Neuronal stem cell (in vitro differentiated cells): Measurements from ENCODE around the gene CERS3.

Source experiments
- DNase-seq: peaks from one replicate; pipeline ENCODE4 v3.0.0-alpha.2; 2013; ENCODE audit warnings: low spot score
- H2AFZ ChIP-seq: one replicate; pipeline ENCODE4 v1.6.1; 2013; ENCODE audit warnings: mild to moderate bottlenecking, low read length, inconsistent platforms
- H2AK5ac ChIP-seq: 2 replicates; pipeline ENCODE4 v1.6.1; 2013; ENCODE audit warnings: low read depth, mild to moderate bottlenecking, inconsistent platforms, low read length, moderate library complexity, mixed read lengths
- H2BK120ac ChIP-seq: 2 replicates; pipeline ENCODE4 v1.6.1; 2013; ENCODE audit warnings: low read depth, mild to moderate bottlenecking, inconsistent platforms, low read length, moderate library complexity, mixed read lengths
- H2BK12ac ChIP-seq: one replicate; pipeline ENCODE4 v1.6.1; 2013; ENCODE audit warnings: low read length, inconsistent platforms
- H2BK15ac ChIP-seq: 2 replicates; pipeline ENCODE4 v1.6.1; 2013; ENCODE audit warnings: mild to moderate bottlenecking, low read length, inconsistent platforms, mixed read lengths
- H2BK5ac ChIP-seq: one replicate; pipeline ENCODE4 v1.6.1; 2013; ENCODE audit warnings: inconsistent platforms, mild to moderate bottlenecking, low read length, moderate library complexity
- H3K14ac ChIP-seq: one replicate; pipeline ENCODE4 v1.6.1; 2013; ENCODE audit warnings: low read length, inconsistent platforms
- H3K18ac ChIP-seq: 2 replicates; pipeline ENCODE4 v1.6.1; 2013; ENCODE audit warnings: low read length, inconsistent platforms
- H3K23ac ChIP-seq: 2 replicates; pipeline ENCODE4 v1.6.1; 2013; ENCODE audit warnings: low read depth, mild to moderate bottlenecking, mixed read lengths, low read length, inconsistent platforms; ENCODE audit not compliant: poor library complexity
- H3K27ac ChIP-seq: replicated peaks from 3 replicates; pipeline ENCODE4 v1.5.1; 2013; ENCODE audit warnings: low read length, inconsistent platforms
- H3K27me3 ChIP-seq, 3 experiments: 2 replicates each; pipeline ENCODE4 v1.6.1; 2013; ENCODE audit warnings: low read length in 3 of 3, mild to moderate bottlenecking in 2 of 3, inconsistent platforms in 1 of 3, low read depth in 1 of 3, mixed read lengths in 1 of 3, moderate library complexity in 1 of 3; ENCODE audit not compliant: control insufficient read depth in 3 of 3, insufficient read depth in 3 of 3
- H3K36me3 ChIP-seq, 2 donors: replicated peaks in 1 of 2; 2 replicates each; pipeline ENCODE4 v1.6.1; 2013; ENCODE audit warnings: low read length in 2 of 2; ENCODE audit not compliant: control insufficient read depth in 2 of 2, insufficient read depth in 2 of 2
- H3K4ac ChIP-seq: 2 replicates; pipeline ENCODE4 v1.6.1; 2013; ENCODE audit warnings: inconsistent platforms, mild to moderate bottlenecking, low read length, moderate library complexity
- H3K4me1 ChIP-seq, 2 donors: 1 replicate in 1 of 2; 2 replicates in 1 of 2; pipeline ENCODE4 v1.6.1; 2013; ENCODE audit warnings: low read length in 2 of 2, low read depth in 1 of 2; ENCODE audit not compliant: control insufficient read depth in 2 of 2, insufficient read depth in 1 of 2
- H3K4me2 ChIP-seq: one replicate; pipeline ENCODE4 v1.6.1; 2013; ENCODE audit warnings: mild to moderate bottlenecking, low read length, inconsistent platforms; ENCODE audit not compliant: insufficient read depth, poor library complexity, severe bottlenecking
- H3K4me3 ChIP-seq, 2 donors: 2 replicates each; pipeline ENCODE4 v1.5.1; 2013; ENCODE audit warnings: low read length in 2 of 2, mild to moderate bottlenecking in 2 of 2, inconsistent platforms in 1 of 2, moderate library complexity in 1 of 2
- H3K79me1 ChIP-seq: one replicate; pipeline ENCODE4 v1.6.1; 2013; ENCODE audit warnings: low read depth, mild to moderate bottlenecking, inconsistent platforms, low read length, moderate library complexity
- H3K9ac ChIP-seq: one replicate; pipeline ENCODE4 v1.6.1; 2013; ENCODE audit warnings: mild to moderate bottlenecking, low read depth, low read length, inconsistent platforms; ENCODE audit not compliant: poor library complexity
- H3K9me3 ChIP-seq, 2 donors: replicated peaks in 1 of 2; 2 replicates each; pipeline versions ENCODE3 to v1.6.1; 2013; ENCODE audit warnings: low read length in 2 of 2, mild to moderate bottlenecking in 2 of 2, inconsistent platforms in 1 of 2, low read depth in 1 of 2, mixed read lengths in 1 of 2, moderate library complexity in 1 of 2; ENCODE audit not compliant: control insufficient read depth in 2 of 2, insufficient read depth in 1 of 2
- H4K8ac ChIP-seq: one replicate; pipeline ENCODE4 v1.6.1; 2013; ENCODE audit warnings: low read depth, mild to moderate bottlenecking, inconsistent platforms, low read length, moderate library complexity
- H4K91ac ChIP-seq: one replicate; pipeline ENCODE4 v1.6.1; 2013; ENCODE audit warnings: low read length, low read depth, mild to moderate bottlenecking, inconsistent platforms; ENCODE audit not compliant: poor library complexity
- WGBS, 2 donors: extraction: QIAGEN DNeasy Blood & Tissue Kit; methylation state at CpG; one replicate each; pipeline ENCODE4 v1.1.7; 2013; ENCODE audit warnings: missing lambda C conversion rate in 2 of 2, mixed read lengths in 1 of 2; ENCODE audit not compliant: insufficient read length in 2 of 2, insufficient replicate concordance in 1 of 2; ENCODE audit errors: extremely low coverage in 2 of 2; 5-methylcytosine and 5-hydroxymethylcytosine counted together

Gene CERS3

GRCh38 chr15:100439514-100439913 lies 89.2 kb downstream of the CERS3 start:
- peaks cover 0 to 3% of the 10 kb centered on the region in 2 donors for H3K9me3 ChIP-seq
- WGBS, 2 donors, result no CpG with 5 or more reads among the region's 4 CpGs

GRCh38 chr15:100438570-100438969 lies 90.2 kb downstream of the CERS3 start:
- no peak overlapping the region for H3K4ac ChIP-seq
- no peak overlapping the region for H2BK120ac ChIP-seq
- H2BK5ac ChIP-seq, result no peak overlapping the region
- H3K27ac ChIP-seq, result no peak overlapping the region
- no peak overlapping the region for H4K8ac ChIP-seq
- H4K91ac ChIP-seq, result no peak overlapping the region
- H3K27me3 ChIP-seq, result peaks cover 0 to 2% (median 0%) of the 10 kb centered on the region in 3 experiments
- H3K36me3 ChIP-seq, result no peaks in the 10 kb centered on the region
- no peak overlapping the region for H2AK5ac ChIP-seq
- no peak overlapping the region for H2BK12ac ChIP-seq
- no peak overlapping the region for H2BK15ac ChIP-seq
- no peak overlapping the region for H3K4me3 ChIP-seq
- H3K9me3 ChIP-seq, result peaks cover 0 to 3% of the 10 kb centered on the region in 2 donors
- DNase-seq, result no peak
- no peak overlapping the region for H2AFZ ChIP-seq
- H3K9ac ChIP-seq, result no peak overlapping the region
- H3K79me1 ChIP-seq, result no peaks in the 10 kb centered on the region
- H3K4me2 ChIP-seq, result no peak overlapping the region
- H3K4me1 ChIP-seq, result no peaks in the 10 kb centered on the region
- H3K18ac ChIP-seq, result no peak overlapping the region
- WGBS, 2 donors, result no CpG with 5 or more reads among the region's 2 CpGs
- H3K23ac ChIP-seq, result no peak overlapping the region
- no peak overlapping the region for H3K14ac ChIP-seq

More at GRCh38 chr15:100439514-100439913, 89.2 kb downstream of the CERS3 start:
- H3K4me2 ChIP-seq, result no peak overlapping the region
- H2BK12ac ChIP-seq, result no peak overlapping the region
- H2AK5ac ChIP-seq, result no peak overlapping the region
- no peak overlapping the region for H3K18ac ChIP-seq
- no peak overlapping the region for H2BK120ac ChIP-seq
- H2AFZ ChIP-seq, result no peak overlapping the region
- H3K4me1 ChIP-seq, result no peaks in the 10 kb centered on the region
- no peaks in the 10 kb centered on the region for H3K79me1 ChIP-seq
- no peak overlapping the region for H3K27ac ChIP-seq
- no peak overlapping the region for H3K9ac ChIP-seq
- no peak overlapping the region for H3K23ac ChIP-seq
- H3K36me3 ChIP-seq, result no peaks in the 10 kb centered on the region
- no peak overlapping the region for H3K4ac ChIP-seq
- H3K4me3 ChIP-seq, result no peak overlapping the region
- H3K14ac ChIP-seq, result no peak overlapping the region
- no peak for DNase-seq
- no peak overlapping the region for H4K8ac ChIP-seq
- H4K91ac ChIP-seq, result no peak overlapping the region
- no peak overlapping the region for H2BK5ac ChIP-seq
- peaks cover 0 to 2% (median 0%) of the 10 kb centered on the region in 3 experiments for H3K27me3 ChIP-seq
- H2BK15ac ChIP-seq, result no peak overlapping the region

DNA sequence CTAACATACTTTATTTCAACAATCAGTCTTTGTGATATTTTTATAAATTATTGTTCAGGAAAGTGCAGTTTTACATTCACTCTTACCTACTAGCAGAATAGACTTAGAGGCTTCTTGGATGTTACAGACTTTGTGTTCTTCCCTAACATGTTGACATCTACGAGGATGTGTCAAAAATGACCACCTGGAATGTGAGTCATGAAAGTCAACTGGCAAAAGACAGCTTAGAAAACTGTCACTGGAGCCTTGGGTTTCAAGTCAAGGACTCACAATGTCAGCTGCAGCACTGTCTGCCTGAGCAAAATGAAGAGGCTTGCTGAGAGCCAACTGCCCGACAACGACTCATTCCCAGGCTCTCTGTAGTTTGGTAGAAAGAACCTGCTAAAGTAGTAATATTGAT lies 91.5 kb downstream of the CERS3 start:
- Histone ChIP-seq H2AFZ (no peak overlapping the region), H3K4me2 (no peak overlapping the region), H3K79me1 (no peaks in the 10 kb centered on the region), H2BK120ac (no peak overlapping the region), H3K9ac (no peak overlapping the region), H3K18ac (no peak overlapping the region), H3K36me3 (no peaks in the 10 kb centered on the region), H2BK5ac (no peak overlapping the region), H3K9me3 (peaks cover 0 to 5% of the 10 kb centered on the region in 2 donors), H2AK5ac (no peak overlapping the region), H2BK15ac (no peak overlapping the region), H4K8ac (no peak overlapping the region), H3K4ac (no peak overlapping the region), H3K4me1 (no peaks in the 10 kb centered on the region), H3K14ac (no peak overlapping the region), H2BK12ac (no peak overlapping the region), H3K23ac (no peak overlapping the region), H3K4me3 (no peak overlapping the region), H4K91ac (no peak overlapping the region), H3K27ac (no peak overlapping the region), H3K27me3 (peaks cover 0 to 2% (median 0%) of the 10 kb centered on the region in 3 experiments)
- no peak for DNase-seq
- WGBS, 2 donors, result no CpG with 5 or more reads among the region's 3 CpGs

GRCh38 chr15:100434561-100434960 lies 94.2 kb downstream of the CERS3 start:
- H3K18ac ChIP-seq, result no peak overlapping the region
- H2AFZ ChIP-seq, result no peak overlapping the region
- DNase-seq, result no peak
- H2BK12ac ChIP-seq, result no peak overlapping the region
- no peak overlapping the region for H2AK5ac ChIP-seq
- H3K23ac ChIP-seq, result no peak overlapping the region
- peaks cover 0 to 1% (median 0%) of the 10 kb centered on the region in 3 experiments for H3K27me3 ChIP-seq
- peaks cover 0 to 2% of the 10 kb centered on the region in 2 donors for H3K9me3 ChIP-seq
- H4K8ac ChIP-seq, result no peak overlapping the region
- H3K4me3 ChIP-seq, result no peak overlapping the region
- H3K4me1 ChIP-seq, result no peaks in the 10 kb centered on the region
- H3K36me3 ChIP-seq, result no peaks in the 10 kb centered on the region
- H3K14ac ChIP-seq, result no peak overlapping the region
- no peak overlapping the region for H3K4ac ChIP-seq
- no peak overlapping the region for H4K91ac ChIP-seq
- H3K27ac ChIP-seq, result no peak overlapping the region
- H2BK15ac ChIP-seq, result no peak overlapping the region
- H2BK120ac ChIP-seq, result no peak overlapping the region
- no peak overlapping the region for H3K4me2 ChIP-seq
- no peaks in the 10 kb centered on the region for H3K79me1 ChIP-seq
- H3K9ac ChIP-seq, result no peak overlapping the region
- WGBS, 2 donors, result no CpG with 5 or more reads among the region's 6 CpGs
- H2BK5ac ChIP-seq, result no peak overlapping the region
